ENCODE results near the gene TSHZ3.

The TSHZ3 gene

GRCh38 chr19:31364963-31365362 is 15.7 kb upstream of the TSHZ3 start:
- H2AFZ ChIP-seq (ENCODE audit: low read length), result no peak overlapping the region
- no peaks in the 10 kb centered on the region; the same call in 1 of the 2 replicates for H3K9me3 ChIP-seq (ENCODE audit: insufficient read depth, low read depth, low read length)
- no peaks in the 10 kb centered on the region for H3K36me3 ChIP-seq (ENCODE audit: insufficient read depth, low read length)
- H3K4me2 ChIP-seq (ENCODE audit: low read depth, low read length, poor library complexity, severe bottlenecking), result no peak overlapping the region
- TF ChIP-seq EZH2phosphoT487 (IDR thresholded peaks at IDR 0.05; ENCODE audit: borderline replicate concordance), result no peak
- TF ChIP-seq CTCF (conservative IDR thresholded peaks at IDR 0.05; ENCODE audit: low read length), result no peak
- no peaks in the 10 kb centered on the region for H3F3A ChIP-seq (ENCODE audit: low read depth)
- H3K79me2 ChIP-seq (ENCODE audit: insufficient read depth, low read length), result no peaks in the 10 kb centered on the region
- no peak overlapping the region for H3K9ac ChIP-seq (ENCODE audit: low read depth, low read length, poor library complexity, severe bottlenecking)
- no peaks in the 10 kb centered on the region for H3K9me2 ChIP-seq (replicated peaks; ENCODE audit: low read depth, low read length)
- H3K4me1 ChIP-seq (ENCODE audit: insufficient read depth, low read length, poor library complexity, severe bottlenecking), result no peaks in the 10 kb centered on the region
- no peaks in the 10 kb centered on the region for H3K27me3 ChIP-seq (ENCODE audit: insufficient read depth, low read length, poor library complexity, severe bottlenecking)
- no peak overlapping the region for H3K4me3 ChIP-seq (ENCODE audit: low read length, poor library complexity, severe bottlenecking)
- H4K20me1 ChIP-seq (ENCODE audit: insufficient read depth, low read length, poor library complexity, severe bottlenecking), result no peaks in the 10 kb centered on the region

- H2AFZ ChIP-seq (ENCODE audit: low read length), result no peak overlapping the region
- no peaks in the 10 kb centered on the region for H3K27me3 ChIP-seq (ENCODE audit: insufficient read depth, low read length, poor library complexity, severe bottlenecking)
- no peaks in the 10 kb centered on the region for H4K20me1 ChIP-seq (ENCODE audit: insufficient read depth, low read length, poor library complexity, severe bottlenecking)
- no peaks in the 10 kb centered on the region for H3K36me3 ChIP-seq (ENCODE audit: insufficient read depth, low read length)
- no peak overlapping the region for H3K4me3 ChIP-seq (ENCODE audit: low read length, poor library complexity, severe bottlenecking)
- TF ChIP-seq EZH2phosphoT487 (IDR thresholded peaks at IDR 0.05; ENCODE audit: borderline replicate concordance) (no peak), CTCF (conservative IDR thresholded peaks at IDR 0.05; ENCODE audit: low read length) (no peak)
- H3K9me3 ChIP-seq (ENCODE audit: insufficient read depth, low read depth, low read length), result no peaks in the 10 kb centered on the region; the same call in 1 of the 2 replicates
- H3K4me1 ChIP-seq (ENCODE audit: insufficient read depth, low read length, poor library complexity, severe bottlenecking), result no peaks in the 10 kb centered on the region
- no peaks in the 10 kb centered on the region for H3F3A ChIP-seq (ENCODE audit: low read depth)
- no peaks in the 10 kb centered on the region for H3K79me2 ChIP-seq (ENCODE audit: insufficient read depth, low read length)
- H3K9ac ChIP-seq (ENCODE audit: low read depth, low read length, poor library complexity, severe bottlenecking), result no peak overlapping the region
- no peak overlapping the region for H3K4me2 ChIP-seq (ENCODE audit: low read depth, low read length, poor library complexity, severe bottlenecking)
- no peaks in the 10 kb centered on the region for H3K9me2 ChIP-seq (replicated peaks; ENCODE audit: low read depth, low read length)
Measured at GRCh38 chr19:31361728-31362127, 12.5 kb upstream of the TSHZ3 start.

- Histone ChIP-seq H3K4me3 (ENCODE audit: low read length, poor library complexity, severe bottlenecking) (no peak overlapping the region), H3K79me2 (ENCODE audit: insufficient read depth, low read length) (no peaks in the 10 kb centered on the region), H3F3A (ENCODE audit: low read depth) (no peaks in the 10 kb centered on the region), H3K27me3 (ENCODE audit: insufficient read depth, low read length, poor library complexity, severe bottlenecking) (no peaks in the 10 kb centered on the region), H3K36me3 (ENCODE audit: insufficient read depth, low read length) (no peaks in the 10 kb centered on the region), H3K4me1 (ENCODE audit: insufficient read depth, low read length, poor library complexity, severe bottlenecking) (no peaks in the 10 kb centered on the region), H3K9me3 (ENCODE audit: insufficient read depth, low read depth, low read length) (no peaks in the 10 kb centered on the region; the same call in 1 of the 2 replicates), H2AFZ (ENCODE audit: low read length) (no peak overlapping the region), H3K9ac (ENCODE audit: low read depth, low read length, poor library complexity, severe bottlenecking) (no peak overlapping the region), H4K20me1 (ENCODE audit: insufficient read depth, low read length, poor library complexity, severe bottlenecking) (no peaks in the 10 kb centered on the region), H3K4me2 (ENCODE audit: low read depth, low read length, poor library complexity, severe bottlenecking) (no peak overlapping the region), H3K9me2 (replicated peaks; ENCODE audit: low read depth, low read length) (no peaks in the 10 kb centered on the region)
- TF ChIP-seq EZH2phosphoT487 (IDR thresholded peaks at IDR 0.05; ENCODE audit: borderline replicate concordance), result no peak
- no peak for TF ChIP-seq CTCF (conservative IDR thresholded peaks at IDR 0.05; ENCODE audit: low read length)
Measured at GRCh38 chr19:31357315-31357673, 8.1 kb upstream of the TSHZ3 start.

Data from Loucy (cell line).